ENCODE data around the gene CD63. TPM values are rescaled to one million over a fixed set of nuclear protein-coding genes. Genes with fewer than 3 reads are reported as not detected.

Gene CD63
- total and polyA plus RNA-seq, 2 of the 4 experiments (the other 2 are of a cell fraction): 995 to 1,398 TPM

DNA sequence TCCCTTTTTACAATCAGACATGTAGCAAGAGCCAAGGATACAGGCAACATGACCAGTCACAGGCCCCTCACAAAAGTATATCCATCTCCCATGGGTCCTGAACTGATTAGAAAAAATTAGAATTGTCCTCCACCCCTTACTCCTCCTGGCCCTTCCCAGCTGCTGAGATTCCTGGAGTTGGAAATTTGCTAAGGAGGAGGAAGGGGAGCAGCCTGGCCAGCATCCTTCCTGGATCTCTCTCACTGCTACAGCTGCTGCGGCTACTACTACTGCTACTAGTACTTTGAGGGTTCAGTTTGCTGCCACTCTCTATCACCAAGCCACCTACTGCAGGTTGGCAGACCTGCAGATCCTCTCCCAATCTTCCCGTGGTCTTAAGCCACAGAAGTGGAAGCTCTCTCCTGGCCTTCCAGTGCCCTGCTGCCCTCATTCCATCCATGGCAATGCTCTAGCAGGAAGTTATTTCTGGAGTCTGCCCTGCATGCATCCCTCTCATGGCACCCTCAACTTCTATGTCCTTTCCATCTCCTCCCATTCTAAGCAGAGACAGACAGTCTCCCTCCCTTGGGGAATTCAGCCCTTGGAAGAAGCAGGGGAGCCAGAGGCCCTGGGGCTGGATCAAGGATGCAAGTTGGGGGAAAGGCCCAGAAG lies 22.1 kb downstream of the CD63 start:
- ChIA-PET POLR2A (ENCODE audit: unreplicated experiment) (no interaction called here), CTCF (no interaction called here)
- no peak overlapping the region for H3K27ac ChIP-seq (ENCODE audit: insufficient read depth, low read length)
- peak overlapping the region; percentile 84; the same call in 1 of the 2 replicates for H3K4me2 ChIP-seq (ENCODE audit: low read depth, low read length)
- no peak overlapping the region for H4K5ac ChIP-seq (ENCODE audit: low read depth, low read length)
- H3K79me1 ChIP-seq (ENCODE audit: low read depth in 1 of 2, low read length in 2 of 2): no peaks in the 10 kb centered on the region
- H3K36me3 ChIP-seq (ENCODE audit: control insufficient read depth, insufficient read depth, low read length): no peaks in the 10 kb centered on the region
- no peak overlapping the region for H2BK120ac ChIP-seq (ENCODE audit: low read depth, low read length)
- in situ Hi-C loops (cut with MboI; ENCODE audit: low sequenced_read_pairs): no loop called here
- H3K4me1 ChIP-seq (ENCODE audit: control insufficient read depth, insufficient read depth, low read length): 0 out of 2 replicates have a peak, but pooled peaks cover 2% of the 10 kb centered on the region
- no peak overlapping the region for H3K56ac ChIP-seq (ENCODE audit: extremely low read depth, insufficient read depth, low read length)
- no peaks in the 10 kb centered on the region for H3K9me3 ChIP-seq (ENCODE audit: control insufficient read depth, insufficient read depth, low read length)
- no peak overlapping the region for H2AK5ac ChIP-seq (ENCODE audit: low read depth, low read length)
- H2BK20ac ChIP-seq (ENCODE audit: low read depth, low read length): no peak overlapping the region
- H3K27me3 ChIP-seq (ENCODE audit: control insufficient read depth, insufficient read depth, low read length): peaks cover 25% of the 10 kb centered on the region
- no peak overlapping the region for H3K18ac ChIP-seq (ENCODE audit: low read depth, low read length)
- no peak overlapping the region for H4K8ac ChIP-seq (ENCODE audit: low read depth in 2 of 2, low read length in 2 of 2)
- H2AK9ac ChIP-seq (replicated peaks; ENCODE audit: low read depth, low read length, poor library complexity): no peak overlapping the region
- no CpG with 5 or more reads among the region's 2 CpGs for WGBS, 2 experiments (ENCODE audit: extremely low coverage in 2 of 2, insufficient read length in 1 of 2)
- DNase-seq (no peak), ATAC-seq (ENCODE audit: low read depth) (no peak)
- H3K9ac ChIP-seq (ENCODE audit: low read depth, low read length): no peak overlapping the region
- no peak overlapping the region for H2BK15ac ChIP-seq (ENCODE audit: low read depth, low read length)
- intact Hi-C loops (cut with micrococcal nuclease): no loop called here
- H3K23ac ChIP-seq (ENCODE audit: low read depth, low read length): no peak overlapping the region
- peak overlapping the region; percentile 91 for H2AFZ ChIP-seq (replicated peaks; ENCODE audit: low read length, poor library complexity)
- no peaks in the 10 kb centered on the region for H4K20me1 ChIP-seq (ENCODE audit: insufficient read depth, low read length)
- H3K9me1 ChIP-seq (ENCODE audit: insufficient read depth, low read length): no peaks in the 10 kb centered on the region; the same call in 1 of the 2 replicates
- dilution Hi-C loops (cut with HindIII; ENCODE audit: low sequenced_read_pairs, unreplicated experiment): no loop called here
- TF ChIP-seq NFE2L2 (IDR thresholded peaks at IDR 0.05; ENCODE audit: low read depth, low read length): no peak
- H2BK5ac ChIP-seq (ENCODE audit: low read depth, low read length, poor library complexity, severe bottlenecking): no peak overlapping the region
- H3K4me3 ChIP-seq (ENCODE audit: insufficient read depth, low read depth, low read length): peak overlapping the region; percentile 74; the same call in 1 of the 2 replicates
- H4K91ac ChIP-seq (ENCODE audit: insufficient read depth, low read depth, low read length): no peak overlapping the region
- no TSS peak for BruUV-seq (replicated peaks)
- H3K14ac ChIP-seq (replicated peaks; ENCODE audit: low read depth, low read length): no peak overlapping the region
- no peak overlapping the region for H3K4ac ChIP-seq (ENCODE audit: low read depth, low read length)
